Subcutaneous adipose tissue (tissue), 4 donors: ENCODE measurements around the gene MAP2K4. TPM values are rescaled to one million over a fixed set of nuclear protein-coding genes. Genes with fewer than 3 reads are reported as not detected.

Experiments used
- total RNA-seq, 4 donors: library from RNA; depleted of rRNA; stranded (reverse); fragments of >200 nt; gene quantifications; one replicate each; pipeline ENCODE4 v1.1.0, GENCODE V29; 2016
- TF ChIP-seq, protein P1 (sequence below): fragments of 450-650 bp; IDR thresholded peaks from one replicate; pipeline ENCODE4 v1.5.1; 2016; ENCODE audit warnings: low read depth, mild to moderate bottlenecking, control low read depth, antibody characterized with exemption, moderate library complexity

Gene MAP2K4
- total RNA-seq, 4 donors from 2014 or later: 21.3 to 27.3 (median 23.7) TPM

DNA sequence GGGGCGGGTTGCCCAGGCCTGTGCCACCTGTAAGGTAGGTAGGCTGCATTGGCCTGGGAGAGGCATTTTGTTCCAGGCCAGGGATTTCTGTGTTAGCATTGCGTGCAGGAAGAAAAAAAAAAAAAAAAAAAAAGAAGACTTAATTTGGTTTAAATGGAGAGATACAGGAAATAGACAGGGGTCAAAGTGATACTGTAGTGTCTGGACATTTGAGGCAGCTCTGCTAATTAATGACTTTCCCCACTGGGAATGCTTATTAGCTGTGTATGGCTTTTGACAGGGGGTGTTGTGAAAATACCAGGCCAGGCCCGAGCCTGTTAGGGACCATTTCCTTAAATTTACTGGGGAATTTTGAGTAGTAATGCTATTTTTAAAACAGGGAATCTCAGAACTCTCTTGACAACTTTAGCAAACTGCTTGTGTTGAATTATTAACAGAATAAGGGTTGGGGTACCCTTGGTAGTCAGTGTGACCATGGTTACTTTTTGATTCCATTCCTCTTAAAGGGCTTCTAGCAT lies 1.0 kb downstream of the MAP2K4 start:
- TF ChIP-seq, protein P1, sequence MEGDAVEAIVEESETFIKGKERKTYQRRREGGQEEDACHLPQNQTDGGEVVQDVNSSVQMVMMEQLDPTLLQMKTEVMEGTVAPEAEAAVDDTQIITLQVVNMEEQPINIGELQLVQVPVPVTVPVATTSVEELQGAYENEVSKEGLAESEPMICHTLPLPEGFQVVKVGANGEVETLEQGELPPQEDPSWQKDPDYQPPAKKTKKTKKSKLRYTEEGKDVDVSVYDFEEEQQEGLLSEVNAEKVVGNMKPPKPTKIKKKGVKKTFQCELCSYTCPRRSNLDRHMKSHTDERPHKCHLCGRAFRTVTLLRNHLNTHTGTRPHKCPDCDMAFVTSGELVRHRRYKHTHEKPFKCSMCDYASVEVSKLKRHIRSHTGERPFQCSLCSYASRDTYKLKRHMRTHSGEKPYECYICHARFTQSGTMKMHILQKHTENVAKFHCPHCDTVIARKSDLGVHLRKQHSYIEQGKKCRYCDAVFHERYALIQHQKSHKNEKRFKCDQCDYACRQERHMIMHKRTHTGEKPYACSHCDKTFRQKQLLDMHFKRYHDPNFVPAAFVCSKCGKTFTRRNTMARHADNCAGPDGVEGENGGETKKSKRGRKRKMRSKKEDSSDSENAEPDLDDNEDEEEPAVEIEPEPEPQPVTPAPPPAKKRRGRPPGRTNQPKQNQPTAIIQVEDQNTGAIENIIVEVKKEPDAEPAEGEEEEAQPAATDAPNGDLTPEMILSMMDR: no peak

DNA sequence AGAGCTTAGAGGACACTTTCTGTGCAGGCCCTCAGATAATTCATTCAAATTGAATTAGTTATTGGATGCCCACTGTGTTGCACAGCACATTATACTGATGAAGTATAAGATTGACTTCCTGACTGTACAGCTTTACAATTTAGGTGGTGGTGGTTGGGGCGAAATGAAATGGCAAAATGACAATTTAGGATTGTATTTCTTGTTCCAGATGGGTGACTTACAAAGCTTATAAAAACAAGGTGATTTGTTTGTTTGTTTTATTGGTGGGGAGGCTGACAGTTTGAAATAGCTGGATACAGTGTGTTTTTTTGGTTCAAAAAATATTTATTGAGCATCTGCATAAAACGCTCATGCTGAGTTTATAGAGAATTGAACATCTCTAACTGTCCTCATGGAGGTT lies 1.6 kb downstream of the MAP2K4 start:
- TF ChIP-seq, protein P1: no peak

DNA sequence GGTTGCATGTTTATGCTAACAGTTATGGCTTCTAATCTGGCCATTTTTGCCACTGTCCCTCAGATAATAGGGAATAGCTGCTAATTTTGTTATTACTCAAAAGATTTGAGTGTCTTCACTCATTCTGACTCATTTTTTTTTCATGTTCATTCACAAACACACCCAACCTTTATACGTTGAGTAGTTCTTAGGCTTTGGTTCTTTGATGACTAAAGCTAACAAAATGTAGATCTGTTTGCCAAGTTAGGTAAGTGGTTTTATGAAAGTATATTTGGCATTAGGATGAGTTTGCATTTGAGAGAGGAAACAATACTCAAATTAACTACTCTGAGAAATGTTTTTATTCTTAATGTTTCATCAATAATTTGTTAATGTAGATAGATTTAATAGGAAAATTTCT lies 3.6 kb downstream of the MAP2K4 start:
- TF ChIP-seq, protein P1: no peak

DNA sequence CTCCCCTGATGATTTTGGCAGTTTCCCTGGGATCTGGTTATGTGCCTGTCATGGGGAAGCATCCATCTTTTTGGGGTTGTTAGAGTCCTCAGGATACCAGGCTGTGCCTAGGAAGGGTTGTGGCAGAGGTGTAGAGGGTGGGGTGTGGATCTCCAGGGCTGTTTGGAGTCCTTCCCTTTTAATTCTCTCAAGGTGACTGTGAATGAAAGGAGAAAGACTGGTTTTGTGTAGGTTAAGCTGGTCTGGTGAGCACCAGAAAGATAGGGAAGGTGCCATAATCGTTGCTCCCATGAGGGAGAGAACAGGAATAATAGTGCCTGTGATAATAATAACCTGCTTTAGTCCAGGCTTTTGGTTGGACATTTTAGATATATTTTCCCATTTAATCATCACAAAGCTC lies 7.0 kb downstream of the MAP2K4 start:
- TF ChIP-seq, protein P1: no peak

DNA sequence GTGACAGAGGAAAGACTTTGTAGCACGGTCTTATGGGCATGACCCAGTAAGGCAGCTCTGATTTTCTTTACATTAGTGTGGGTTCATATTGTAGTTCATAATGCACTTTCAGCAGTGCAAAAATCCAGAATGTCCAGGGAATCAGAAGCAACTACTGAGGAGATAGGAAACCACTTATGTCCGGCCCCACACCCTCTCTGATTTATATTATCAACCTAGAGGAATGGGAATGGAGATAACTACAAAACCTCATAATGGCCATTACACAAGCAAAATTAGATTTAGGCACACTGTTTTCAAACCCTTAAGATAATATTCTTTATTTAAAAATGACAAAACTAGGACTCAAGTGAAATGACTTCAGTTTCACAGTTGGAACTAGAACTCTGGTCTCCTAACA lies 7.9 kb downstream of the MAP2K4 start:
- TF ChIP-seq, protein P1: no peak

DNA sequence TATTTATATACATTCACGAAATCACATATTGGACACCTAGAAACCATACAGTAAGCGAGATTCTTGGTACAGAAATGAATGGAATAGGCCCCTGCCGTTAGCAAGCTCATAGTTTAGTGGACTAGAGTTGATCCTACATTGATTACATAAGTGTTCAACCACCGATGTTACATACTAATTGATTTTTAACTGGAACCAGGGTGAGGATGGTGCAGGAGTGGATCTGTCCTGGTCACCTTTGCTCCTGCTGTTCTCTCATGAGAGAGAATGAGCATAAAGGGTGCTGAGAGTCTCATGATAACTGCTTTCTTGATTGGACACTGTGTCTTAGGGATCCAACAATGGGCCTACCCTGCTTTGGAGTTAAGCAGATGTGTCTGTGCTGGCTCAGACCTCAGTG lies 13.9 kb downstream of the MAP2K4 start:
- TF ChIP-seq, protein P1: no peak

DNA sequence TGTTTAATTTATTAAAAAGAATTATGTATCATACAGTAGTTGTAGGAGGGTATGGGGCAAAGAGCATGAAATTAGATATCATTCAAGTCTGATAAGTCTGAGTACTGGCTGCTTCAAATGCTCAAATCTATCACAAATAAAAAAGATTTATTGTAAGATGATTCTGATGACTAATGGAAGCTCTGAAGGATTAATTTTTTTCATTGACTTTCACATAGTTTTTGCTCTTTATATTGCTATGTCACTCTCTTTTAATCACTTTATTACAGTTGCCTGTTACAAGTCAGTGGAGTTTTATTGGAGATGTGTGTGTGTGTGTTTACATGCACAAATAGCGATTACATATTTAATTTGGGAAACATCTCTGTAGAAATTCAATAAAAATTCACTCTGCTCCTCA lies 15.0 kb downstream of the MAP2K4 start:
- TF ChIP-seq, protein P1: no peak
